EH (cell line): Measurements from ENCODE around the gene FLOT1.

Source experiments
- DNase-seq: peaks from one replicate; pipeline ENCODE4 v3.0.0-alpha.2; 2015; ENCODE audit warnings: low read depth

FLOT1 gene

GRCh38 chr6:30742316-30743098 lies at the start of gene FLOT1:
Gene FLOT1, minus strand, starts transcription at chr6:30742687. Its CDS starts 498 bp downstream, at chr6:30742189.
- DNase-seq, result peak; percentile 98

GRCh38 chr6:30790724-30791383 lies 48.4 kb upstream of the FLOT1 start:
- peak; percentile 20 for DNase-seq

- DNase-seq, result no peak
Measured at GRCh38 chr6:30789606-30790005, 47.1 kb upstream of the FLOT1 start.

GRCh38 chr6:30787954-30788353 lies 45.5 kb upstream of the FLOT1 start:
- peak; percentile 83 for DNase-seq

GRCh38 chr6:30782425-30783014 lies 40.0 kb upstream of the FLOT1 start:
- DNase-seq, result peak; percentile 86

GRCh38 chr6:30781743-30782424 lies 39.4 kb upstream of the FLOT1 start:
- DNase-seq, result peak; percentile 99

GRCh38 chr6:30781395-30781742 lies 38.9 kb upstream of the FLOT1 start:
- DNase-seq, result no peak

- DNase-seq, result no peak
Measured at GRCh38 chr6:30780642-30780920, 38.1 kb upstream of the FLOT1 start.

GRCh38 chr6:30779850-30780641 lies 37.6 kb upstream of the FLOT1 start:
- DNase-seq, result no peak

GRCh38 chr6:30778001-30778635 lies 35.6 kb upstream of the FLOT1 start:
- DNase-seq, result no peak

- DNase-seq, result no peak
Measured at GRCh38 chr6:30777155-30777485, 34.6 kb upstream of the FLOT1 start.

- DNase-seq, result no peak
Measured at GRCh38 chr6:30776390-30777154, 34.1 kb upstream of the FLOT1 start.

GRCh38 chr6:30775104-30775503 lies 32.6 kb upstream of the FLOT1 start:
- no peak for DNase-seq

- no peak for DNase-seq
Measured at GRCh38 chr6:30774701-30775100, 32.2 kb upstream of the FLOT1 start.

GRCh38 chr6:30770592-30770991 lies 28.1 kb upstream of the FLOT1 start:
- no peak for DNase-seq

- no peak for DNase-seq
Measured at GRCh38 chr6:30769853-30770524, 27.5 kb upstream of the FLOT1 start.

GRCh38 chr6:30769088-30769852 lies 26.8 kb upstream of the FLOT1 start:
- peak; percentile 97 for DNase-seq

- DNase-seq, result no peak
Measured at GRCh38 chr6:30768634-30769087, 26.2 kb upstream of the FLOT1 start.

GRCh38 chr6:30767944-30768301 lies 25.4 kb upstream of the FLOT1 start:
- DNase-seq, result no peak
